HG03175 (cell line): Measurements from ENCODE around the gene GARIN1A.

ENCODE experiments used
- ATAC-seq: cut with Tn5 transposase; IDR thresholded peaks from one replicate; pipeline ENCODE4 v1.9.1; 2021; ENCODE audit warnings: mild to moderate bottlenecking, moderate library complexity; ENCODE audit not compliant: unreplicated experiment

The GARIN1A gene

DNA sequence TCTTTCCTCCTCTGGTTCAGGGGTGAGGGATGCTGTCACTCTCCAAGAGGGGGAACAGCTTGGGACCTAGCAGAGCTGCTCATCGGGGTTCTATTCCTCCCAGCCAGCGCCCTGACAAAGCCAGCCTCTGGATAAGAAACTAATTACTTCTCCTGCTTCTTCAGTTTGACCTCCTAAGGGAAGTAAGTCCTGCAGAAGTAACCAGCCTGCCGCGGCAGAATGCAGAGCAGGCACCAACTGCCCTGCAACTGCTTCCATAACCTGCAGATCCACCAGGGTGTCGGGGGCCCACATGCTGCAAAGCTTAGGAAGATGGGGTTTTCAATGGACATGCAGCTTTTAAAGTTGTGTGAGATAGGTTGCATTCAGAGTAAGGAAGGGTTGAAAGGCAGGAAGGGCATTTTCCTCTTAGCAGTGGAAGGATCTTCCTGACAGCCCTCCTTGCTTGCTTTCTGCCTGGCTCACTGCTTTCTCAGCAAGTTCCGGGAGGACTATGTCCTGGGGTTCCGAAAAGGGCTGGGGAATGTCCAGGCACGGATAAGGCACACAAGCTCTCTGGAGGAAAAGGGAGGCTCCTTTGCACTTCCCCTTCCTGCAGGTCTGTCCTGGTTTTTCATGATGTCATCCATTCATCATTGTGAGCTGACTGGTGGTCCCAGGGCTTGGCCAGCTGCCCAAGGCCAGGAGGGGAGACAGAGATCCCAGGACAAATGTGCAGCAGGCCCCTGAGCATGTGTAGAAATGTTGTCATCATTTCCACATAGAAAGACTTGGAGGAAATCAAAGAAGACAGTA, 42.8 kb downstream of the GARIN1A start:
- ATAC-seq, result no peak

DNA sequence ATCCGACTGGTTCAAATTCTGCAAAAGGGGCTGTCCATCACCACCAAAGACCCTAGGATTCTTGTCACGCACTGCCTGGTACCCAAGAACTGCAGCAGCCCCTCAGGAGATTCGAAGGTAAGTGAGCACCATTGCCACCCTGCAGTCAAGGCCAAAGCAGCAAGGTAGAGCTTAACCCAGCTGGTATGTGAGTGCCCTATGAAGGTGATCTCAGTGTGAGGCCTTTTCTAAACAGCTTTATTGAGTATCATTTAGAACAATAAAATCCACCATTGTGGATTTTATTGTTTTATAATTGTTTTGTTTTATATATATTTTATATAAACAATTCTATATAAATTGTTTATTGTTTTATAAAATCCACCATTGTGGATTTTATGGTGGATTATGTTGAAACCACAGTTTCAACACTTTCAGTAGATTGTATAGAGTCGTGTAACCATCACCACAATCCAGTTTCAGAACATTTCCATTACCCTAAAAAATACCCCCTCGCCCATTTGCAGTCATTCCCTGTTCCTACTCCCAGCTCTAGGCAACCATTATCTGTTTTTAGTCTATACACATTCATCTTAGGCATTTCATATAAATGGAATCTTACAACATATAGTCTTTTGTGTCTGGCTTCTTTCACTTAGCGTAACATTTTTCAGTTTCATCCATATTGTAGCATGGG, 47.0 kb downstream of the GARIN1A start:
- no peak for ATAC-seq

DNA sequence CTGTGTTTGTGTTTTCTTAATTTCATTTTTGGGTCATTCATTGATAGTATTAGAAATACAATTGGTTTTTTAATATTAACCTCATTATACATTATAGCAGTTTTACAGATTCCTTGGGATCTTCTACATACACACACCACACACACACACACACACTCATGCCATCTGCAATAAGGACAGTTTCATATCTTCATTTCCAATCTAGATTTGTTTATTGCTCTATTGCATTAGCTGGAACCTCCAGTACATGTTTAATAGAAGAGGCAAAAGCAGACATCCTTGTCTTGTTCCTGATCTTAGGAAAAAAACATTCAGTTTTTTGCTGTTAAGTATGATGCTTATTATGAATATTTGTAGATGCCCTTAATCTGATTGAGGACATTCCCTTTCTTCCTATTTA, 49.3 kb downstream of the GARIN1A start:
- no peak for ATAC-seq
